HCT116 (cell line): ENCODE data around the gene TMEM238L. TPM values are rescaled to one million over a fixed set of nuclear protein-coding genes. Genes with fewer than 3 reads are reported as not detected.

Experiments used
- ATAC-seq: fragments of 200-7000 bp; cut with Tn5 transposase; 2 replicates; pipeline ENCODE4 v1.9.1; 2020; ENCODE audit warnings: mild to moderate bottlenecking, moderate library complexity
- BruUV-seq: library from RNA; stranded (reverse); fragments of 400-500 nt; replicated peaks from 2 replicates; lab custom pipeline; 2021; lab: Mats Ljungman, UMichigan
- CTCF ChIA-PET: fragments of 300-600 bp; sonication (Branson Sonifier 250); formaldehyde crosslinking; loops from one replicate; lab custom pipeline; 2021; ENCODE audit warnings: antibody characterized with exemption; lab: Charles Lee
- POLR2A ChIA-PET: fragments of 300-600, 350-600 bp; sonication (Branson Sonifier 250); formaldehyde crosslinking; loops from one replicate; lab custom pipeline; 2021; ENCODE audit warnings: antibody characterized with exemption; lab: Charles Lee
- RAD21 ChIA-PET, 2 experiments: fragments of 300-600 bp; sonication (Branson Sonifier 250); formaldehyde crosslinking; loops; one replicate each; lab custom pipeline; 2023; ENCODE audit warnings: low total read pairs in 2 of 2; ENCODE audit not compliant: uncharacterized antibody in 2 of 2, unreplicated experiment in 2 of 2, low non-redundant PET in 1 of 2; lab: Charles Lee
- DNase-seq: peaks from one replicate; pipeline ENCODE4 v3.0.0-alpha.2; 2010; ENCODE audit warnings: low read depth, low spot score
- H2AFZ ChIP-seq: fragments of 200-600 bp; shearing (Covaris generic), sonication (generic); 2 replicates; pipeline ENCODE4 v1.6.1; 2017; ENCODE audit warnings: low read depth, mixed run types, mixed read lengths, antibody characterized with exemption, low read length; ENCODE audit not compliant: poor library complexity, severe bottlenecking
- H3K27ac ChIP-seq: 2 replicates; pipeline ENCODE4 v1.5.1; 2012; ENCODE audit warnings: low read depth, low read length
- H3K27me3 ChIP-seq: fragments of 200-600 bp; sonication (generic); 2 replicates; pipeline ENCODE4 v1.6.1; 2016; ENCODE audit warnings: mixed run types, low read length, mixed read lengths; ENCODE audit not compliant: insufficient read depth
- H3K36me3 ChIP-seq, 2 experiments: fragments of 200-500 bp in 1 of 2; fragments of 200-600 bp in 1 of 2; sonication (Bioruptor generic) in 1 of 2; sonication (generic) in 1 of 2; 2 replicates each; pipeline versions ENCODE4 v1.5.1 to v1.6.1; 2014 to 2016; ENCODE audit warnings: low read length in 2 of 2, inconsistent platforms in 1 of 2, mixed read lengths in 1 of 2, mixed run types in 1 of 2; ENCODE audit not compliant: insufficient read depth in 2 of 2, control insufficient read depth in 1 of 2
- H3K4me1 ChIP-seq, 2 experiments: fragments of 200-600 bp in 1 of 2; sonication (generic) in 1 of 2; 2 replicates each; pipeline versions ENCODE4 v1.5.1 to v1.6.1; 2012 to 2017; ENCODE audit warnings: low read length in 2 of 2, inconsistent platforms in 1 of 2, mild to moderate bottlenecking in 1 of 2, mixed read lengths in 1 of 2, mixed run types in 1 of 2, moderate library complexity in 1 of 2; ENCODE audit not compliant: insufficient read depth in 2 of 2, control insufficient read depth in 1 of 2
- H3K4me2 ChIP-seq: fragments of 200-600 bp; sonication (generic); 2 replicates; pipeline ENCODE4 v1.6.1; 2017; ENCODE audit warnings: mixed run types, low read length, mixed read lengths
- H3K4me3 ChIP-seq, 2 experiments: fragments of 200-600 bp in 1 of 2; sonication (generic) in 1 of 2; replicated peaks in 1 of 2; 2 replicates each; pipeline ENCODE4 v1.5.1; 2011 to 2016; ENCODE audit warnings: low read length in 2 of 2, control low read depth in 1 of 2, low read depth in 1 of 2, mild to moderate bottlenecking in 1 of 2, mixed read lengths in 1 of 2, mixed run types in 1 of 2
- H3K79me2 ChIP-seq: fragments of 200-600 bp; sonication (generic); 2 replicates; pipeline ENCODE4 v1.6.1; 2017; ENCODE audit warnings: mild to moderate bottlenecking, mixed run types, low read length, moderate library complexity, mixed read lengths; ENCODE audit not compliant: insufficient read depth
- H3K9ac ChIP-seq: fragments of 200-600 bp; sonication (generic); 2 replicates; pipeline ENCODE4 v1.6.1; 2016; ENCODE audit warnings: low read length, mixed read lengths
- H3K9me2 ChIP-seq: fragments of 200-600 bp; sonication (generic), shearing (Covaris generic); 2 replicates; pipeline ENCODE4 v1.6.1; 2017; ENCODE audit warnings: mixed run types, mild to moderate bottlenecking, moderate library complexity; ENCODE audit not compliant: insufficient read depth
- H3K9me3 ChIP-seq, 2 experiments: fragments of 200-500 bp in 1 of 2; fragments of 200-600 bp in 1 of 2; sonication (Bioruptor generic) in 1 of 2; sonication (generic) in 1 of 2; 2 replicates each; pipeline ENCODE4 v1.6.1; 2014 to 2017; ENCODE audit warnings: low read length in 2 of 2, mixed read lengths in 2 of 2, inconsistent platforms in 1 of 2, low read depth in 1 of 2, mild to moderate bottlenecking in 1 of 2, mixed run types in 1 of 2, moderate library complexity in 1 of 2; ENCODE audit not compliant: control insufficient read depth in 1 of 2, insufficient read depth in 1 of 2
- H4K20me1 ChIP-seq: fragments of 200-600 bp; sonication (generic), shearing (Covaris generic); 2 replicates; pipeline ENCODE4 v1.6.1; 2017; ENCODE audit warnings: mixed run types, mild to moderate bottlenecking, moderate library complexity; ENCODE audit not compliant: insufficient read depth
- ELF1 ChIP-seq: IDR thresholded peaks from 2 replicates; pipeline ENCODE4 v1.6.1; 2012; ENCODE audit warnings: low read depth, borderline replicate concordance
- EZH2 ChIP-seq: fragments of 200-600 bp; sonication (generic); IDR thresholded peaks from 2 replicates; pipeline ENCODE4 v1.6.1; 2017; ENCODE audit warnings: antibody characterized with exemption, mixed run types
- EZH2phosphoT487 ChIP-seq: fragments of 200-600 bp; IDR thresholded peaks from 2 replicates; pipeline ENCODE4 v1.6.1; 2018; ENCODE audit warnings: antibody characterized with exemption, borderline replicate concordance
- POLR2AphosphoS5 ChIP-seq: IDR thresholded peaks from 2 replicates; pipeline ENCODE4 v1.6.1; 2011; ENCODE audit warnings: mild to moderate bottlenecking, low read depth, low read length, moderate library complexity
- SP1 ChIP-seq: IDR thresholded peaks from 2 replicates; pipeline ENCODE4 v1.6.1; 2012; ENCODE audit warnings: low read depth
- SRF ChIP-seq: IDR thresholded peaks from 2 replicates; pipeline ENCODE4 v1.6.1; 2012; ENCODE audit warnings: low read depth
- TCF7L2 ChIP-seq: IDR thresholded peaks from 2 replicates; pipeline ENCODE4 v1.7.0; 2011; ENCODE audit warnings: borderline replicate concordance, inconsistent platforms; ENCODE audit not compliant: insufficient read depth, insufficient read length; ENCODE audit errors: extremely low read depth
- ZFX ChIP-seq: fragments of 450-650 bp; IDR thresholded peaks from 2 replicates; pipeline ENCODE4 v1.6.1; 2017
- intact Hi-C: fragments of 100-400 bp; cut with micrococcal nuclease; formaldehyde crosslinking; loops from 2 replicates; pipeline ENCODE4 v1.10.0; 2022
- total RNA-seq: library from RNA; stranded (reverse); gene quantifications from one replicate; pipeline ENCODE4 v1.2.1, GENCODE V29; 2021; ENCODE audit not compliant: unreplicated experiment
- TF ChIP-seq, protein P1 (sequence below), 3 experiments: fragments of 200-600 bp in 1 of 3; sonication (generic) in 1 of 3; IDR thresholded peaks in 2 of 3; conservative IDR thresholded peaks in 1 of 3; 2 replicates each; pipeline ENCODE4 v1.5.1; 2012 to 2017; ENCODE audit warnings: low read depth in 2 of 3, low read length in 2 of 3, antibody characterized with exemption in 1 of 3, borderline replicate concordance in 1 of 3, control low read depth in 1 of 3, mild to moderate bottlenecking in 1 of 3, mixed read lengths in 1 of 3, mixed run types in 1 of 3, moderate library complexity in 1 of 3; ENCODE audit not compliant: insufficient read depth in 1 of 3

The TMEM238L gene
- total RNA-seq, 1 experiment from 2014 or later, result not detected

DNA sequence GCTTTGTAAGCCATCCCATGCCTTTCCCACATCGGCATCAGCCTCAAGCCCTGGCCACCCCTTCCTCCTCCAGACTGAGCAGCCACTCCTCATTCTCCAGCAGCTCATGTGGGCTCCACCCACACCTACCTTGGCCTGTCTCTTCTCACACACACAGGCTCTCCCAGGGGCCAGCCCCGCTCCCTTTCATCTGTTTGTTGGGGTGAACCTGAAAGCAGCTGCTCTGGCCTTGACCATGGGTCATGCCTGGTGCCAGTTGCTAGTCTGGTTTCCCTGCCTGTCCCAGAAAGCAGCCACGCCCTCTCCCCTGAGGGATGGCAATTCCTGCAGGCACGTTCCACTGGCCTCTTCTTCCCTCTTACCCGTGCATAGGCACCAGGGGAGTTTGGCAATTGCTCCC, 11.4 kb upstream of the TMEM238L start:
- no peak; the same call in 1 of the 2 replicates for ATAC-seq
- peaks cover 22% of the 10 kb centered on the region for H3K27me3 ChIP-seq
- H2AFZ ChIP-seq, result no peak overlapping the region
- H3K4me2 ChIP-seq, result no peak overlapping the region
- DNase-seq, result no peak
- no peak overlapping the region for H3K9ac ChIP-seq
- no peaks in the 10 kb centered on the region for H3K4me1 ChIP-seq
- no TSS peak for BruUV-seq
- intact Hi-C loops, result no loop called here
- no peaks in the 10 kb centered on the region for H3K9me2 ChIP-seq
- no peaks in the 10 kb centered on the region for H3K79me2 ChIP-seq
- no peak overlapping the region for H3K27ac ChIP-seq
- ChIA-PET RAD21 (no interaction called here), POLR2A (no interaction called here), CTCF (no interaction called here)
- H3K36me3 ChIP-seq, result no peaks in the 10 kb centered on the region
- H3K4me3 ChIP-seq, result no peak overlapping the region
- H4K20me1 ChIP-seq, result no peaks in the 10 kb centered on the region
- TF ChIP-seq, protein P1, sequence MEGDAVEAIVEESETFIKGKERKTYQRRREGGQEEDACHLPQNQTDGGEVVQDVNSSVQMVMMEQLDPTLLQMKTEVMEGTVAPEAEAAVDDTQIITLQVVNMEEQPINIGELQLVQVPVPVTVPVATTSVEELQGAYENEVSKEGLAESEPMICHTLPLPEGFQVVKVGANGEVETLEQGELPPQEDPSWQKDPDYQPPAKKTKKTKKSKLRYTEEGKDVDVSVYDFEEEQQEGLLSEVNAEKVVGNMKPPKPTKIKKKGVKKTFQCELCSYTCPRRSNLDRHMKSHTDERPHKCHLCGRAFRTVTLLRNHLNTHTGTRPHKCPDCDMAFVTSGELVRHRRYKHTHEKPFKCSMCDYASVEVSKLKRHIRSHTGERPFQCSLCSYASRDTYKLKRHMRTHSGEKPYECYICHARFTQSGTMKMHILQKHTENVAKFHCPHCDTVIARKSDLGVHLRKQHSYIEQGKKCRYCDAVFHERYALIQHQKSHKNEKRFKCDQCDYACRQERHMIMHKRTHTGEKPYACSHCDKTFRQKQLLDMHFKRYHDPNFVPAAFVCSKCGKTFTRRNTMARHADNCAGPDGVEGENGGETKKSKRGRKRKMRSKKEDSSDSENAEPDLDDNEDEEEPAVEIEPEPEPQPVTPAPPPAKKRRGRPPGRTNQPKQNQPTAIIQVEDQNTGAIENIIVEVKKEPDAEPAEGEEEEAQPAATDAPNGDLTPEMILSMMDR (IDR thresholded peaks at IDR 0.05 in 2 of 3, conservative IDR thresholded peaks at IDR 0.05 in 1 of 3; ENCODE audit: borderline replicate concordance in 1 of 3, insufficient read depth in 1 of 3, low read depth in 2 of 3, low read length in 2 of 3), result no peak
- TF ChIP-seq ZFX (no peak), POLR2AphosphoS5 (no peak), EZH2 (no peak), EZH2phosphoT487 (no peak), TCF7L2 (no peak), SP1 (no peak), ELF1 (no peak)
- TF ChIP-seq, all 23 proteins: peak for 0
- no peaks in the 10 kb centered on the region for H3K9me3 ChIP-seq

DNA sequence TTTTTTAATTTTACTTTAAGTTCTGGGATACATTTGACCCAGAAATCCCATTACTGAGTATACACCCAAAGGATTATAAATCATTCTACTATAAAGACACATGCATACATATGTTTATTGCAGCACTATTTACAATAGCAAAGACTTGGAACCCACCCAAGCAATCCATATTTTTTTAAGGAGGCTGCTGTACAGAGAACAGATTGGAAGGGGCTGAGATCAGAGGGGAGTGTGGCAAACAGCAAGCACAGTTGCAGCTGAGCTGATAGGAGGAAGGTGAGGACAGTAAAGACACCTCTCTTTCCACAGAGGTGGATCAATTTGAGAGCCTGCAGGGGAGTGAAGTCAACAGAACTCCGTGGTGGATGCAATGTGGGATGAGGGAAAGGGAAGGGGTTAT, 10.2 kb upstream of the TMEM238L start:
- no peak overlapping the region for H3K4me2 ChIP-seq
- intact Hi-C loops, result no loop called here
- no TSS peak for BruUV-seq
- no peak overlapping the region for H3K4me3 ChIP-seq
- no peak for TF ChIP-seq SRF
- TF ChIP-seq, all 23 proteins: peak for 0
- no peak overlapping the region for H3K27ac ChIP-seq
- no peaks in the 10 kb centered on the region for H3K36me3 ChIP-seq
- H3K9ac ChIP-seq, result no peak overlapping the region
- H4K20me1 ChIP-seq, result no peaks in the 10 kb centered on the region
- H2AFZ ChIP-seq, result no peak overlapping the region
- H3K4me1 ChIP-seq, result no peaks in the 10 kb centered on the region
- POLR2A ChIA-PET, result no interaction called here
- CTCF ChIA-PET, result no interaction called here
- H3K79me2 ChIP-seq, result no peaks in the 10 kb centered on the region
- RAD21 ChIA-PET, result no interaction called here
- DNase-seq (no peak), ATAC-seq (no peak)
- peaks cover 18% of the 10 kb centered on the region for H3K27me3 ChIP-seq
- no peaks in the 10 kb centered on the region for H3K9me2 ChIP-seq
- H3K9me3 ChIP-seq, result no peaks in the 10 kb centered on the region
